DND-41 (cell line): Measurements from ENCODE around the gene CPN1.

Source experiments
- ATAC-seq: fragments of 200-7000 bp; cut with Tn5 transposase; 3 replicates; pipeline ENCODE4 v1.9.1; 2021; ENCODE audit warnings: low read depth; ENCODE audit not compliant: insufficient read depth
- DNase-seq: peaks from one replicate; pipeline ENCODE4 v3.0.0-alpha.2; 2020
- H2AFZ ChIP-seq: 2 replicates; pipeline ENCODE4 v1.6.0; 2012; ENCODE audit warnings: low read depth, low read length
- H3K27ac ChIP-seq: 2 replicates; pipeline ENCODE4 v1.5.1; 2012; ENCODE audit warnings: low read length, inconsistent platforms
- H3K27me3 ChIP-seq: fragments of 200-600 bp; sonication (generic); 2 replicates; pipeline ENCODE4 v1.6.0; 2012; ENCODE audit warnings: low read length, mild to moderate bottlenecking, inconsistent platforms; ENCODE audit not compliant: insufficient read depth, poor library complexity
- H3K36me3 ChIP-seq: 2 replicates; pipeline ENCODE4 v1.5.1; 2012; ENCODE audit warnings: low read length, inconsistent platforms; ENCODE audit not compliant: insufficient read depth
- H3K4me1 ChIP-seq: 2 replicates; pipeline ENCODE4 v1.5.1; 2012; ENCODE audit warnings: mild to moderate bottlenecking, low read length; ENCODE audit not compliant: insufficient read depth
- H3K4me2 ChIP-seq: 2 replicates; pipeline ENCODE4 v1.6.0; 2012; ENCODE audit warnings: mild to moderate bottlenecking, moderate library complexity, low read length, inconsistent platforms; ENCODE audit not compliant: insufficient read depth
- H3K4me3 ChIP-seq, 2 experiments: fragments of 200-600 bp in 1 of 2; shearing (Covaris generic) in 1 of 2; 2 replicates each; pipeline ENCODE4 v1.5.1; 2012 to 2016; ENCODE audit warnings: inconsistent platforms in 2 of 2, low read length in 2 of 2, mild to moderate bottlenecking in 2 of 2, low read depth in 1 of 2, moderate library complexity in 1 of 2
- H3K79me2 ChIP-seq: 2 replicates; pipeline ENCODE4 v1.6.0; 2012; ENCODE audit warnings: low read length, inconsistent platforms; ENCODE audit not compliant: insufficient read depth
- H3K9ac ChIP-seq: 2 replicates; pipeline ENCODE4 v1.6.0; 2012; ENCODE audit warnings: low read depth, mild to moderate bottlenecking, inconsistent platforms, low read length, moderate library complexity
- H3K9me3 ChIP-seq: 2 replicates; pipeline ENCODE4 v1.5.1; 2012; ENCODE audit warnings: low read length, moderate library complexity, mild to moderate bottlenecking, inconsistent platforms; ENCODE audit not compliant: insufficient read depth, severe bottlenecking
- H4K20me1 ChIP-seq: 2 replicates; pipeline ENCODE4 v1.6.0; 2012; ENCODE audit warnings: low read length; ENCODE audit not compliant: insufficient read depth
- EZH2 ChIP-seq: IDR thresholded peaks from 3 replicates; pipeline ENCODE4 v1.6.1; 2012; ENCODE audit warnings: borderline replicate concordance, low read depth, mild to moderate bottlenecking, moderate library complexity, low read length, inconsistent platforms; ENCODE audit not compliant: severe bottlenecking
- TF ChIP-seq, protein P1 (sequence below): IDR thresholded peaks from 2 replicates; pipeline ENCODE4 v1.5.1; 2012; ENCODE audit warnings: borderline replicate concordance, low read length, moderate library complexity, mild to moderate bottlenecking; ENCODE audit not compliant: poor library complexity, severe bottlenecking; ENCODE audit errors: extremely low read depth

The CPN1 gene

DNA sequence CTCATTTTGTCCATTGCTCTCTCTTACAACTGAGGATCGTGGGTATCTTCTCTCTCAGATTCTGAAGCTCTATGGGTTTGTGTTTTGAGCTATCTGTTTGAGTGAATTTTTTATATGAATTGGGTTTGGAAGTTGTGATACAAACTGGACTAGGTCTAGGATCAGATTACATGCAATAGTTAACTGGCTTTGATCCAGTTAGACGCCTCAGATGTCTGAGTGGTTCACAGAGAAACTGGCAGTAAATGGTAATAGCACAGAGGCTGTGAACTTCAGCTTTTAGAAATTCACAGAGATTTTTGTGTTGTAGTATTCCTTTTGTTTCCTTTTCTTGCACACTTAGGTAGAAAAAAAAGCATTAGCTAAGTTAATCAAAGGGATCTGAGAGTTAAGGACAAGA, 59.3 kb downstream of the CPN1 start:
- no peak for ATAC-seq
- Histone ChIP-seq H3K79me2 (no peaks in the 10 kb centered on the region), H4K20me1 (no peaks in the 10 kb centered on the region), H3K36me3 (no peaks in the 10 kb centered on the region), H3K4me1 (no peaks in the 10 kb centered on the region), H3K27ac (no peak overlapping the region), H3K4me2 (no peak overlapping the region), H3K27me3 (peaks cover 6% of the 10 kb centered on the region), H2AFZ (no peak overlapping the region), H3K9ac (no peak overlapping the region), H3K4me3 (no peak overlapping the region), H3K9me3 (no peaks in the 10 kb centered on the region)
- TF ChIP-seq, protein P1, sequence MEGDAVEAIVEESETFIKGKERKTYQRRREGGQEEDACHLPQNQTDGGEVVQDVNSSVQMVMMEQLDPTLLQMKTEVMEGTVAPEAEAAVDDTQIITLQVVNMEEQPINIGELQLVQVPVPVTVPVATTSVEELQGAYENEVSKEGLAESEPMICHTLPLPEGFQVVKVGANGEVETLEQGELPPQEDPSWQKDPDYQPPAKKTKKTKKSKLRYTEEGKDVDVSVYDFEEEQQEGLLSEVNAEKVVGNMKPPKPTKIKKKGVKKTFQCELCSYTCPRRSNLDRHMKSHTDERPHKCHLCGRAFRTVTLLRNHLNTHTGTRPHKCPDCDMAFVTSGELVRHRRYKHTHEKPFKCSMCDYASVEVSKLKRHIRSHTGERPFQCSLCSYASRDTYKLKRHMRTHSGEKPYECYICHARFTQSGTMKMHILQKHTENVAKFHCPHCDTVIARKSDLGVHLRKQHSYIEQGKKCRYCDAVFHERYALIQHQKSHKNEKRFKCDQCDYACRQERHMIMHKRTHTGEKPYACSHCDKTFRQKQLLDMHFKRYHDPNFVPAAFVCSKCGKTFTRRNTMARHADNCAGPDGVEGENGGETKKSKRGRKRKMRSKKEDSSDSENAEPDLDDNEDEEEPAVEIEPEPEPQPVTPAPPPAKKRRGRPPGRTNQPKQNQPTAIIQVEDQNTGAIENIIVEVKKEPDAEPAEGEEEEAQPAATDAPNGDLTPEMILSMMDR = no peak
- TF ChIP-seq EZH2 = no peak
- DNase-seq = no peak

DNA sequence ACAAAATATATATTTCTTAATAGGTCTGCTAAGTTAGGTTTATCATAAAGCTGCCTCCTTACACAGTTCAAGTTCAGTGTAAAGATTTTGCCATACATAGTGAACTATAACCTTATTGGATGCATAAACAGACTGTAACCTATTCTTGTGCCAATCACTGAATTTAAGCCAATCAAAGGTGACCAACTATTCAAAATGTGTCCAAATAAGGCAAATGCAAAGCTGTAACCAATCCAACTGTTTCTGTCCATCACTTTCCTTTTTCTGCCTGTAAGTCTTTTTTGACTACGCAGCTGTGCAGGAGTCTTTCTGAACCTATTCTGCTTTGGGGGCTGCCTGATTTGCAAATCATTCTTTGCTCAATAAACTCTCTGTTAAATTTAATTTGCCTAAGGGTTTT, 60.3 kb downstream of the CPN1 start:
- Histone ChIP-seq H3K4me2 (no peak overlapping the region), H3K27ac (no peak overlapping the region)
- DNase-seq = no peak

DNA sequence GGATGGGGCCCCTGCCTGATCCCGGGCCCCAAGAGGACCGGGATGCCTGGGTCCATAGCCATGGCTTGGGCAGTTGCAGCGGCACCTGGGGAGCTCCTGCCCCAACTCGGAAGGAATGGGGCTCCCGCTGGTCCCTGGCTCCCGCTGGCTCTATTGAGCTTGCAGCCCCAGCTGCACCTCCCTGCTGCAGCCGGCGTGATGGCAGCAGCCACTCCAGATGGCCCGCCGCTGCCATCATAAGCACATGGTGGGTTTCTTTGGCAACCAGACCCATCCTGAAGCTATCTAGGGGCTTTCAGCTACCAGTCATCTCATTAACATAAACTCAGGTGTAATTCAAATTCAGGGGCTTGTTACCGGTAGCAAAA, 60.8 kb downstream of the CPN1 start:
- Histone ChIP-seq H3K79me2 (no peaks in the 10 kb centered on the region), H3K9ac (no peak overlapping the region), H3K4me3 (no peak overlapping the region), H3K27me3 (peaks cover 6% of the 10 kb centered on the region), H3K36me3 (no peaks in the 10 kb centered on the region), H3K27ac (no peak overlapping the region), H4K20me1 (no peaks in the 10 kb centered on the region), H2AFZ (no peak overlapping the region), H3K4me1 (no peaks in the 10 kb centered on the region), H3K9me3 (no peaks in the 10 kb centered on the region), H3K4me2 (no peak overlapping the region)
- TF ChIP-seq, protein P1 = no peak
- no peak for DNase-seq
- ATAC-seq = no peak

More for the DNA sequence above, 60.3 kb downstream of the CPN1 start:
- Histone ChIP-seq H3K4me3 (no peak overlapping the region), H3K9ac (no peak overlapping the region), H3K4me1 (no peaks in the 10 kb centered on the region), H3K36me3 (no peaks in the 10 kb centered on the region), H3K9me3 (no peaks in the 10 kb centered on the region), H3K79me2 (no peaks in the 10 kb centered on the region), H4K20me1 (no peaks in the 10 kb centered on the region), H2AFZ (no peak overlapping the region), H3K27me3 (peaks cover 6% of the 10 kb centered on the region)
- ATAC-seq = no peak
- TF ChIP-seq, protein P1 = no peak
- TF ChIP-seq EZH2 = no peak
